ENCODE measurements around the gene EP300.
"Not testable (repeated sequence)": the region's sequence is repeated elsewhere in the genome, so short reads cannot be mapped to it uniquely, and the experiment has no call there.

Gene EP300

DNA sequence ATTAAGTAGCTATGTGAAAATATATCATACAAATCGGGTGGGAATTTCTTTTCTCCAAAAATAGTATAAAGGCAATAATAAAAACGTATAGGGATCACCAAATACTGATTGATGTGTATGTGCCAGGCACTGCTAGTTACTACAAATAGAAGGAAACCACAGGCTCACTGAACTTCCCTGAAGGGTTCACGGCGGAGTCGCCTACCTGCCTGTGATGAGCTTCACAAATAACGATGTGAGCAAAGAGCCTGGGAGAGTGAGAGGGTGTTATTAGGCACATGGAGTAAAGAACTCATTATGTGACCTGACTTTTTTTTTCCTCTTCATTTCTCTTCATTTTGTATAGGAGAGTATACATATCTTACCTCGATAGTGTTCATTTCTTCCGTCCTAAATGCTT, 76.8 kb downstream of the EP300 start:
- no peak for DNase-seq

DNA sequence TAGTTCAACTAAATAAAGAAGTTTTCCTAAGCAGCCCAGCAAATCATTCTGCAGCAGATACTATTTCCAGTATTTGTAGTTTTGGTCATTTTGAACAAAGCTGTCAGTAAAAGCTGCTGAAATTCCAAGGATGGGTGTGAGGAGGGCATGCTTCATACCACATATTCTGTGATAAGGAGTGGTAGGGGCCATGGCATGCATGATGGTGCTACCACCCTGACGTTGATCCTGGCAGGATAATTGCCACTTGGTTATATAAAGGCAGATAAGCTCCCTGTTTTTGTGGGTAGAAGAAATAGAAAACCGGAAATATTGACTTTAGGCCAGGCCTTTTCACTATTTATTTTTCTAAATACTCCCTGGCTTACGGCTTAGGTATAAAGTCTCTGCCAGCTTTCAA, 79.6 kb downstream of the EP300 start:
- no peak for DNase-seq

DNA sequence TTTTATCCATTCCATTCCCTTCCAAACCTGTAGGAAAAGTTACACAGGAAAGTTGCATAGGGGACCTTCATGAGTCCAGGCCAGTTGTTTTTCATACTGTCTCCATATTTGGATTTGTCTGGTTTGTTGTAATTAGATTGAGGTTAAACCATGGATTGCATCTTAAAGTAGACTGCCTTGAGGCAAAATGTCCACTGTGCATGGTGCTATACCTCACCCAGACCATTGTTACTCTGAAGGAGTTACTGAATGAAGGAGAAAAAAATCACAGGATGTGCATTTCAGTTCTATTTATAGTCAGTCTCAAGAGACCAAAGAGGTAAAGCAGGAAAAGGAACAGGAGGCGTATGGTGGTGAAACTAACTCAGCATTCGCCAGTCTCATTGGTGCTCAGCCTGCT, 83.2 kb downstream of the EP300 start:
- DNase-seq = no peak

DNA sequence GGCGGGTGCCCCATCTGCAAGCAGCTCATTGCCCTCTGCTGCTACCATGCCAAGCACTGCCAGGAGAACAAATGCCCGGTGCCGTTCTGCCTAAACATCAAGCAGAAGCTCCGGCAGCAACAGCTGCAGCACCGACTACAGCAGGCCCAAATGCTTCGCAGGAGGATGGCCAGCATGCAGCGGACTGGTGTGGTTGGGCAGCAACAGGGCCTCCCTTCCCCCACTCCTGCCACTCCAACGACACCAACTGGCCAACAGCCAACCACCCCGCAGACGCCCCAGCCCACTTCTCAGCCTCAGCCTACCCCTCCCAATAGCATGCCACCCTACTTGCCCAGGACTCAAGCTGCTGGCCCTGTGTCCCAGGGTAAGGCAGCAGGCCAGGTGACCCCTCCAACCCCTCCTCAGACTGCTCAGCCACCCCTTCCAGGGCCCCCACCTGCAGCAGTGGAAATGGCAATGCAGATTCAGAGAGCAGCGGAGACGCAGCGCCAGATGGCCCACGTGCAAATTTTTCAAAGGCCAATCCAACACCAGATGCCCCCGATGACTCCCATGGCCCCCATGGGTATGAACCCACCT, 84.7 kb downstream of the EP300 start:
- DNase-seq = no peak

DNA sequence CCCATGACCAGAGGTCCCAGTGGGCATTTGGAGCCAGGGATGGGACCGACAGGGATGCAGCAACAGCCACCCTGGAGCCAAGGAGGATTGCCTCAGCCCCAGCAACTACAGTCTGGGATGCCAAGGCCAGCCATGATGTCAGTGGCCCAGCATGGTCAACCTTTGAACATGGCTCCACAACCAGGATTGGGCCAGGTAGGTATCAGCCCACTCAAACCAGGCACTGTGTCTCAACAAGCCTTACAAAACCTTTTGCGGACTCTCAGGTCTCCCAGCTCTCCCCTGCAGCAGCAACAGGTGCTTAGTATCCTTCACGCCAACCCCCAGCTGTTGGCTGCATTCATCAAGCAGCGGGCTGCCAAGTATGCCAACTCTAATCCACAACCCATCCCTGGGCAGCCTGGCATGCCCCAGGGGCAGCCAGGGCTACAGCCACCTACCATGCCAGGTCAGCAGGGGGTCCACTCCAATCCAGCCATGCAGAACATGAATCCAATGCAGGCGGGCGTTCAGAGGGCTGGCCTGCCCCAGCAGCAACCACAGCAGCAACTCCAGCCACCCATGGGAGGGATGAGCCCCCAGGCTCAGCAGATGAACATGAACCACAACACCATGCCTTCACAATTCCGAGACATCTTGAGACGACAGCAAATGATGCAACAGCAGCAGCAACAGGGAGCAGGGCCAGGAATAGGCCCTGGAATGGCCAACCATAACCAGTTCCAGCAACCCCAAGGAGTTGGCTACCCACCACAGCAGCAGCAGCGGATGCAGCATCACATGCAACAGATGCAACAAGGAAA, 85.4 kb downstream of the EP300 start:
- no peak for DNase-seq

DNA sequence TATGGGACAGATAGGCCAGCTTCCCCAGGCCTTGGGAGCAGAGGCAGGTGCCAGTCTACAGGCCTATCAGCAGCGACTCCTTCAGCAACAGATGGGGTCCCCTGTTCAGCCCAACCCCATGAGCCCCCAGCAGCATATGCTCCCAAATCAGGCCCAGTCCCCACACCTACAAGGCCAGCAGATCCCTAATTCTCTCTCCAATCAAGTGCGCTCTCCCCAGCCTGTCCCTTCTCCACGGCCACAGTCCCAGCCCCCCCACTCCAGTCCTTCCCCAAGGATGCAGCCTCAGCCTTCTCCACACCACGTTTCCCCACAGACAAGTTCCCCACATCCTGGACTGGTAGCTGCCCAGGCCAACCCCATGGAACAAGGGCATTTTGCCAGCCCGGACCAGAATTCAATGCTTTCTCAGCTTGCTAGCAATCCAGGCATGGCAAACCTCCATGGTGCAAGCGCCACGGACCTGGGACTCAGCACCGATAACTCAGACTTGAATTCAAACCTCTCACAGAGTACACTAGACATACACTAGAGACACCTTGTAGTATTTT, 86.1 kb downstream of the EP300 start:
- no peak for DNase-seq

DNA sequence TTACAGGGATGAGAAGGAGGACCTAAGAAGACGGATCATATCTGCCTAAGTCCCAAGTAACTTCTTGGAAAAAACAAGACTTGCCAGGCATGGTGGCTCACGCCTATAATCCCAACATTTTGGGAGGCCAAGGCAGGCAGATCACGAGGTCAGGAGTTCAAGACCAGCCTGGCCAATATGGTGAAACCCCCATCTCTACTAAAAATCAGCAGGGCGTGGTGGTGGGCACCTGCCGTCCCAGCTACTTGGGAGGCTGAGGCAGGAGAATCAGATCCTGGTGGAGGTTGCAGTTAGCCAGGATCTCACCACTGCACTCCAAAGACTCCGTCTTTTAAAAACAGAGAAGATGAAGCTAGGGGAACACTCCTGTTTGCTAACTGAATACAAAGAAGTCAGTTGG, 88.0 kb downstream of the EP300 start:
- DNase-seq = not testable (repeated sequence)

DNA sequence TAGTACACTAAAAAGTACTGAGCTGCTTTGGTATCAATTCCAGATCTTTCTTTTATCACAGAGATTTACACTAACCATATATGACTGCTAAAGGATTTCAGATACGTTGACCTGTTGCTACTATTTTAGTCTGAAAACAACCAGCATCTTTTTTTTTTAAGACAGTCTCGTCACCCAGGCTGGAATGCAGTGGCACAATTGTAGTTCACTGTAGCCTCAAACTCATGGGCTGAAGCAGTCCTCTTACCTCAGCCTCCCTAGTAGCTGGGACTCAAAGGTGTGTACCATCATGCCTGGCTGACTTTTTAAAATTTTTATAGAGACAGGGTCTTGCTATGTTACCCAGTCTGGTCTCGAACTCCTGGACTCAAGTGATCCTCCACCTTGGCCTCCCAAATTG, 88.5 kb downstream of the EP300 start:
- no peak for DNase-seq

DNA sequence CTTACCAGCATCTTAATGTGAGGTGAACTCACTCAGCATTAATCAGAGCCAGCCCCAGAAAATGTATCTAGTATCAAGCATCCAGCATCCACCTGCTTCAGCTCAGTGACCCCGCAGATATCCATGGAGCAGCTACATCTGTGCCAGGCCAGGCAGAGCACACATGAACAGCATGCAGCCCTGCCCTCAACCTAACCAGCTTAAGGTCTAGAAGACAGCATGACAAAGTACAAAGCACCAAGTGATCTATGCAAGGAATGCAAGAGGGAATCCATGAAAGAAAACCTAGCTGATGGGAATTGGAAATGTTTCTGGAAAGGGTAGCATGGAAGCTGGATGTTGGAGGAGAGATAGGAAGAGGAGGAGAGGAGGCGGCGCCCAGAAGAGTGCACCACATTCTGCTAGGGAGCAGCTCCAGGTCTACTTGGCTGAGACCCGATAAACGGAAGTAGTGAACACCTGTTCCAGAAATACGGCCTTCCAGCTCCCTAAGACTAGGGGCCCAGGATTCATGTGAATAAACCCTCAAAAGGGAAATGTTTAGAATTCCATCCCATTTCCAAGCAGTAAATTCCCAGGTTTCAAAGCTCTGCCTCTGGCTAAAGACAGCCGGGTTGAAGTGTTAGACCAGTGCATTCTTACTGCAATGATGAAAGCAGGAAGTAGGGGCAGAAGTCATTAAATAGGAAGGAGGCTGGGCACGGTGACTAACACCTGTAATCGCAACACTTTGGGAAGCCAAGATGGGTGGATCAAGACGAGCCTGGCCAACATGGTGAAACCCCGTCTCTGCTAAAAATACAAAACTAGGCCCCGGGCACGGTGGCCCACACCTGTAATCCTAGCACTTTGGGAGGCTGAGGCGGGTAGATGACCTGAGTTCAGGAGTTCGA, 89.2 kb downstream of the EP300 start:
- DNase-seq = no peak

DNA sequence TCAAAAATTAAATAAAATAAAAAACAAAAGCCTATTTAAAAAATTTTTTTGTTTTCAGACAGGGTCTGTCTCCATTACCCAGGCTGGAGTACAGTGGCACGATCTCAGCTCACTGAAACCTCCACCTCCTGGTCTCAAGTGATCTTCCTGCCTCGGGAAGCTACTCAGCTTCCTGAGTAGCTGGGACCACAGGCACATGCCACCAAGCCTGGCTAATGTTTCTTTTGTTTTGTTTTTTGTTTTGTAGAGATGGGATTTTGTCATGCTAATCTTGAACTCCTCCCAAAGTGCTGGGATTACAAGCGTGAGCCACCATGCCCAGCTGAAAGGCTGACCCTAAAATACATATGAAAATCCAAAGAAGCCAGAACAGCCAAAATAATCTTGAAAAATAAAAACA, 92.3 kb downstream of the EP300 start:
- DNase-seq = no peak

DNA sequence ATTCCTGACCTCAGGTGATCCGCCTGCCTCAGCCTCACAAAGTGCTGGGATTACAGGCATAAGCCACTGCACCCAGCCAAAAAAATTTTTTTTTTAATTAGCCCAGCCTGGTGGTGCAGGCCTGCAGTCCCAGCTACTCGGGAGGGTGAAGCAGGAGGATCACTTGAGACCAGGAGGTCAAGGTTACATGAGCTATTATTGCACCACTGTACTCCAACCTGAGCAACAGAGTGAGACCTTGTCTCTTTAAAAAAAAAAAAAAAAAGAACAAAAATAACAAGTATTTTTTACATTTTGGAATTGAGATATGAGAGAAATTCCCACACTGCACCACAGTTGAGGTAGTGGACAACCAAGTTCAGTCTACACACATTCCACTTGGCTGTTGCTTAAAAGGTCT, 99.1 kb downstream of the EP300 start:
- no peak for DNase-seq

DNA sequence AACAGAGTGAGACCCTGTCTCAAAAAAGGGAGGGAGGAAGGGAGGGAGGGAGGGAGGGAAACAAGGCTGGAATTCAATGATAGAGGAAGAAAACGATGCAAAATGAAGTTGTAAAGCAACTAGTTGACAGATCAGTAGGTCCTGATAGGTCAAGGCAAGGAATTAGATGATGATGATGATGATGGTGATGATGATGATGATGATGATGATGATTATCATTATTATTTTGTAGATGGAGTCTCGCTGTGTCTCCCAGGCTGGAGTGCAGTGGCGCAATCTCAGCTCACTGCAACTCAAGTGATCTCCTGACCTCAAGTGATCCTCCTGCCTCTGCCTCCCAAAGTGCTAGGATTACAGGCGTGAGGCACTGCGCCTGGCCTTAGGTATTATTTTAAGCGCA, 101.4 kb downstream of the EP300 start:
- no peak for DNase-seq

DNA sequence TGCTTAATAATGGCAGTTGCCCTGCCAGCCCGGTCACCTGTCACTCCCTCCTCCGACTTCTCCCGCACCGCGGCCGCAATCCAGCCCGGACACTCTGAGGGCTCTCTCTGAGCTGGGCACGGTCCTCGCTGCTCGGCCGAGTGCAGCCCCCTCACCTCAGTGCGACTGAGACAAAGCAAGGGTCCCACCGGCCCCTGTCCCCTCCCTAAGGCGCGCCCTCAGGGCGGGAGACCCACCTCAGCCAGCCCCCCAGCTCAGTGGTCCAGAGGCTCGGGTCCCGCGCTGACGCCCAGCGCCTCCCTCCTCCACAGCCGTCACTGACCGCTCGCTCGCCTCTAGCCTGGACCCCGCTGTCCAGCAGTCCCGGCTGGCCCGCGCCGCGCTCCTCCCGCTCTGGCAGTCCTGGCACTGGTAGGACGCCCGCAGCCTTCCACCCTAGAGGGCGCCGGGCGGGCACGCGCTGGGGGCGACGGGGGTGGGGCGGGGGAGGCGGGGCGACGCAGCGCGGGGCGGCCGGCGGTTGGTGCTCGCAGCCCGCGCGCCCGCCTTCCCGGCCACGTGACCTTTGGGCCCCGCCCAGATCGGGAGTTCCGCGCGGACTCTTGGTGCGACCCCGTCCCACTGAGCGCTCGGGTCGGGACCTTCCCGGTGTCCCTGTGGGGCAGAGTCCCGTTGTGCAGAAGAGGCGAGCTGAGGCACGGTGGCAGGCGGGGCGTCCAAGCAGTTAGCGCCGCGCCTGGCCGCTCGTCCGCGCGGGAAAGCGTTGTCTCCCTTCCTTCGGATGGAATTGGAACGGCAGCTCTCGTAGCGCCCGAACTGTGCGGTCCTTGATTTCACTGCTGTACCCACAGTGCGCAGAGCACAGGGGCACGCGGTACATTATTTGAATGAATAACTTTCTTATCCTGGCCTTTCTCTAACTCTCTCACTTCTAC, 104.9 kb downstream of the EP300 start:
- DNase-seq = peak; percentile 55

DNA sequence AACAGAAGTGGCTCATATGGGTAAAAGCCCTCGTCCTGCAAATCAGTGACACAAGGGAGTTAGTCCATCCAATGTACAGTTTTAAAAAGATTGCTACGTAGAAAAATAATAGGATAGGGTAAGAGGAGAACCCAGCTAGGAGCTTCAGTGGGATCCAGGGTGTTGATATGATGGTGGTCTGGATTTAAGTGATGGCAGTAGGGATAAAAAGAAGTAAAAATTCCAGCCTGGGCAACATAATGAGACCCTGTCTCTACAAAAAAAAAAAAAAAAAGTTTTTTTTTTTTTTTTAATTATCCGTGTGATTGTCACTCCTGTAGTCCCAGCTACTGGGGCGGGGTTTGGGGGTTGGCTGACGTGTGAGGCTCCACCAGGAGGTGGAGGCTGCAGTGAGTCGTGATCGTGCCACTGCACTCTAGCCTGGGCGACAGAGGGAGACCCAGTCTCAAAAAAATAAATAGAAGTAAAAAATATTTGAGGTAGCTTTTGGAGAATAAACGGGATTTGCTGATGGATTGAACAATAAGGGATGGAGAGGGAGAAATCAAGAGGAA, 105.7 kb downstream of the EP300 start:
- DNase-seq = no peak

DNA sequence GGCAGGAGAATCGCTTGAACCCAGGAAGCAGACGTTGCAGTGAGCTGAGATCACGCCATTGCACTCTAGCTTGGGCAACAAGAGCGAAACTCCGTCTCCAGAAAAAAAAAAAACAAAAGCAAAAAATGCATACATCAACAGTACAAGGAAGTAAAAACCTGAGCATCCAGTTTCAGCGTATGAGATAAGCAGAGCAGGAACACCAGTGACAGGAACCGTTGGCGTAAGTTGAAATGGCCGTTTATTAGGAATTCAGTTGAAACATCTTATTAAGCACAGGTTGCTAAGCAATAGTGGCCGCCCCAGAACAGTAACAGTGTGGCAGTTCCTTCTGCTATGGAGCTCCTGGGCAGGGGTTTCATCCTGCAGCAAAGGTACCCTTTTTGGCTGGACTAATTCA, 108.7 kb downstream of the EP300 start:
- DNase-seq = no peak

DNA sequence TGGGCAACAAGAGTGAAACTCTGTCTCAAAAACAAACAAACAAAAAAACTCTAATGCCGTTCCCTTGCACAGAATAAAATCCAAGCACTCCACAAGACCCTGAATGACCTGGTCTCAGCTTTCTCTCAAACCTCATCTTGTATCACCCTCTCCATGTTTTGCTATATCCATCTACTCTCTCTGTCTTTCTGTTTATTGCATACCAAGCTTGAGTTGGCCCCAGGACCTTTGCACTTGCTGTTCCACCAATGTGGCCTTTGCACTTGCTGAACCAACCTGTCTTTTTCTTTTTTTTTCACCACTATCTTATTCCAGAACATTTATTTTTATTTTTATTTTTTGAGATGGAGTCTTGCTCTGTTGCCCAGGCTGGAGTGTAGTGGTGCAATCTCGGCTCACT, 110.7 kb downstream of the EP300 start:
- DNase-seq = no peak

DNA sequence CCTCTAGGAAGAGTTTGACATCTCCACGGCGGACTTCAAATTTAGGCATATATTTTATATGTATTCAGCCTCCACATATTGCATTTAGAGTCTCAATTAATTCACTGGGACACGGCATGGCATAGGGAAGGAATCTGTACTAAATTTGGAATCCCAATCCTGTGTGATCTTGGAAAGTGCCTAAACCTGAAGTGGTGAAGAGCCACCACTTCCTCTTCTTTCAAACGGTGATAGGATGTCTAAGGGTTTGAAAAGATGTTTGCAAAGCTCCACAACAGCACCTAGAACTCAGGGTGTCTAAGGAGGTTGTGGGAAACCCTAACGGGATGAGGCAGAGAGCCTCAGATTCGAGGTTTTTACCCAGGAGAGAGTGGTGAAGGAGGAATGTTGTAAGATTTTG, 111.7 kb downstream of the EP300 start:
- DNase-seq = no peak

DNA sequence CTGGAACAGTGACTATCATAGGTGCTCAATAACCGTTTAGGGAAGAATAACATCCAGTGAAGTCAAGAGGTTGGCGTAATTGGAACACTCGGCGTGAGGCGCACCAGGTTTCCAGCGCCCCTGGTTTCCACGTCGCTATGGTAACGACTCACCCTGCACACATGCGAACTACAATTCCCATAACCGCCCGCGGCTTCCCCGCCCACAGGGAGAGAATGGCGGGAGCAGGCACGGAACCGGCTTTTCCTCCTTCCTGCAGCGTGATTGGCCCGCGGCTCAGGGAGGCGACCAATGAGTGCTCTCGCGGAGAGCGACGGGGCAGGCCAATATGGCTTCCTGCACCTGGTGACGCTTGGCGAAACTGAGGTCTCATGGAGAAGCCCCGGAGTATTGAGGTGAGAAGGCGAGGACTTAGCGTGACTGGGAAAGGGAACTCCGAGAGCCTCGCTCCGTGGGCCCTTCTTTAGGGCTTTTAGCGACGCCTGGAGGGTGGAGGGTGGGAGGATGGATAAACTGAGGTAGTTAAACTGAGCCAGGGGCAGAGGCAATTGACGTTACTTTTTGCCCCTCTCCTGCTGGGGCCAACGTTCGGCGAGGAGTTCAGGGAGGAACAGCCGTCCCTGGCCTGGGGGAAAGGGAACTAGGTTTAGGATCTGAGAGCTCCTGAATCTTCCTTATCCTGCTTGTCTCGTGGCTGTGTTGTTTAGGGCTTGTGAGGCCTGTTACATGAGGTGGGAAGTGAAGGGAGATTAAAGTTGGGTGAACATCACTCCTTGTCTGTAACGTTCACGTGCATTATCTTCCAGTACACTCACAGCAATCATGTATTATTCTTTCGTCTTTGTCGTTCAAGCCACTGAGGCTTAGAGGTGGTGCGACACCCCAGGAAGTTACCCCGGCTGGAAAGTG, 112.9 kb downstream of the EP300 start, which contains the start of gene L3MBTL2:
Gene L3MBTL2 (plus strand): TSS at position 321 of the 909 bp plus-strand sequence. CDS start 51 bp downstream, at position 372.
- peak; percentile 89 for DNase-seq

DNA sequence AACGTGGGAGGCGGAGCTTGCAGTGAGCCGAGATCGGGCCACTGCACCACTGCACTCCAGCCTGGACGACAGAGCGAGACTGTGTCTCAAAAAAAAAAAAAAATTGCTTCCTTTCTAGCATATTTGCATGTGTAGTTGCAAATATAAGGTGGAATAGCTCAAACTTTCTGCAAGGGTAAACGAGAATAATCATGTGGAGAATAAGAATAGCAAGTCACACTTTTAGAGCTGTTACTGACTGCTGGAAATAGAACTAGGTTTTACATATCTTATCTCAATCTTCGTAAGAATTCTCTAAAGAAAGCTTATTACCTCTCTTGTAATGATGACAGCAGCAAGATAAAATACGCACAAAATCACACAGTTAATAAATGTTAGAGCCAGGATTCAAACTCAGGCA, 114.3 kb downstream of the EP300 start:
- DNase-seq = no peak

DNA sequence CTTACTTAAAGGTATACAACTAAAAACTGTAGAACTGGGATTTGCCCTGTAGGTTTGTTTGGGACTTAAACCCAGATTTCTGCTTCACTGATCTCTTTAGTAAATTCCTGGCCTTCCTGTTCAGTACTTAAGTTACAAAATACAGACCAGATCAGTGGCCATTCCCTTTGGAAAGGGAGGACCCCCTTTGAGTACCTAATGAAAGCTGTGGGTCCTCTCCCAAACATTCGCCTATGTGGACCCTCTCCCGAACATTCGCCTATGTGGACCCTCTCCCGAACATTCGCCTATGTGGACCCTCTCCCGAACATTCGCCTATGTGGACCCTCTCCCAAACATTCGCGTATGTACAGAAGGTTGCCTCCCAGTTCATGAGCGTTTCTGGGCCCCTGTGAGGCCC, 123.0 kb downstream of the EP300 start:
- DNase-seq = no peak

DNA sequence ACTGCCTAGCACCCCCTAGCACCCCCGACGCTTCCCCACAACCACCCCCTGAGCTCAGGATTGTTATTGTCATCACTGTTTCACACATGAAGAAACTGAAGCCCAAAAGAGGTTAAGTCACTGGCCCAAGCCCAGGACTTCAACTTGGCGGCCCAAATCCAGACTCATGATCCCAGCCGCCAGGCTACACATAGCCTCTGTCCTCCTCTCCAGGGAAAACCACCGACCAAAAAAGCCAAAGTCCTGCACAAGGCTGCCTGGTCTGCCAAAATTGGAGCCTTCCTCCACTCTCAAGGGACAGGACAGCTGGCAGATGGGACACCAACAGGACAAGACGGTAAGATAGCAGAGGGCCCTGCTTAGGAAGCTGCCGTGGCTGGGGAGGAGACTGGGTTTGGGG, 123.5 kb downstream of the EP300 start:
- DNase-seq = no peak
